ENCODE data around the gene TMEM184B.

The TMEM184B gene

DNA sequence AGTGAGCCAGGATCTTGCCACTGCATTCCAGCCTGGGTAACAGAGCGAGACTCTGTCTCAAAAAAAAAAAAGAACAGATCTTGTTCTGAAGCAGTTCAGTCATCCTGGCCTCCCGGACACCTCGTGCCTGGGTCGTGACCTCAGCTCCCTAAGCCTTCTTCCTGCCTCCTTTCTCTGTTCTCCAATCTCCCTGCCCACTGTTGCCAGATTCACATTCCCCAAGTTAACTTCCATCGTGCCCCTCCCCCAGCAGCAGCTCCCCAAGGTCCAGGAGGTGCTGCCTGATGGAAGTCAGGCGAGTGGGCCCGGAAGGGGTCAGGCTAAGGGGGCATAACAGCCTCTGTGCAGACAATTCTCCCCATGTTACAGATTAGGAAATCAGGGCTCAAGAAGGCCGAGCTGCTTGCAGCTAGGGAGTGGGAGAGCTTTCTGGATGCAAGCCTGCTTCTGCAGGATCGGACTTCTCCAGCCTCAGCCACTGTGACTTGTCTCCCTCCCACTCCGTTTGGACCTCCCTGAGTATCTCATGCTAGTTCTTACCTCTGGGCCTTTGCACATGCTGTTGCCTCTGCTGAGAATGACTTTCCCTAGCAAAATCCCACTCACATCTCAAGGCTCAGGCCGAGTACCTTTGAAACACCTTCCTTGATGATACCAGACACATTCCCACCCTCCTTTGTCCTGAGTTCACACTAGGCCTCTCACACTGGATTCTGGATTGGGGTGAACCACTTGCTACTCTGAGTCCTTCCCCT is 14.3 kb upstream of the TMEM184B start:
- H3K36me3 ChIP-seq = peaks cover 5% of the 10 kb centered on the region
- H3K9me3 ChIP-seq = no peaks in the 10 kb centered on the region
- no peaks in the 10 kb centered on the region for H3K27me3 ChIP-seq
- no peaks in the 10 kb centered on the region; the same call in 1 of the 2 replicates for H3K4me1 ChIP-seq
- DNase-seq = no peak
- H3K4me3 ChIP-seq (ENCODE audit: low read depth, low read length) = no peak overlapping the region
- no peak for TF ChIP-seq CTCF (IDR thresholded peaks at IDR 0.05; ENCODE audit: low read depth, low read length)

GRCh38 chr22:38285018-38285417 is 12.2 kb upstream of the TMEM184B start:
- Histone ChIP-seq H3K4me1 (no peaks in the 10 kb centered on the region), H3K27me3 (no peaks in the 10 kb centered on the region), H3K36me3 (no peaks in the 10 kb centered on the region), H3K4me3 (ENCODE audit: low read depth, low read length) (no peak overlapping the region), H3K9me3 (no peaks in the 10 kb centered on the region)
- no peak for DNase-seq
- no peak for TF ChIP-seq CTCF (IDR thresholded peaks at IDR 0.05; ENCODE audit: low read depth, low read length)

- no peak for TF ChIP-seq CTCF (IDR thresholded peaks at IDR 0.05; ENCODE audit: low read depth, low read length)
- H3K4me3 ChIP-seq (ENCODE audit: low read depth, low read length) = no peak overlapping the region
Observed at GRCh38 chr22:38284042-38284402, 11.2 kb upstream of the TMEM184B start.

GRCh38 chr22:38282397-38282796 is 9.6 kb upstream of the TMEM184B start:
- Histone ChIP-seq H3K36me3 (no peaks in the 10 kb centered on the region), H3K4me3 (ENCODE audit: low read depth, low read length) (no peak overlapping the region), H3K27me3 (no peaks in the 10 kb centered on the region), H3K9me3 (no peaks in the 10 kb centered on the region), H3K4me1 (no peaks in the 10 kb centered on the region)
- TF ChIP-seq CTCF (IDR thresholded peaks at IDR 0.05; ENCODE audit: low read depth, low read length) = no peak
- no peak for DNase-seq

More at GRCh38 chr22:38284042-38284402, 11.2 kb upstream of the TMEM184B start:
- DNase-seq = no peak
- Histone ChIP-seq H3K4me1 (no peaks in the 10 kb centered on the region), H3K27me3 (no peaks in the 10 kb centered on the region), H3K36me3 (no peaks in the 10 kb centered on the region), H3K9me3 (no peaks in the 10 kb centered on the region)

DNA sequence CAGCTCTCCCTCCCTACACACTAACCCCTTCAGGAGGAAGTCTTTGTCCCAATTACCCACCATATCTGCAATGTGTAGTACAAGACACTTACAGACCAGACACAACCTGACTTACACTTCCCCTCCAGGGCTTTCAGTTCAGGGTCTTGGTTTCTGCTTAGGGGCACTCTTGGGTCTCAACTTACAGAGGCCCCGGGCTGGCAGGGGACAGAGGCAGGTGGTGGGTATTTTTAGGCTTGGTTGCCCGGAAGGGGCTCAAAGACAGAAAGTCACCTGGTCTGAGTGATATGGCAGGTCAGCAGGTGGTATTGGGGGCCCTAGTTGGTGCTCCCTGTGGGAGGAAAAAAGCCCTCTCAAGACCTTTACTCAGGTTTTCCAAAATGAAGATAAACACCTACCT is 3.4 kb upstream of the TMEM184B start:
- Histone ChIP-seq H3K4me1 (peaks cover 7% of the 10 kb centered on the region), H3K36me3 (no peaks in the 10 kb centered on the region), H3K9me3 (no peaks in the 10 kb centered on the region), H3K27me3 (no peaks in the 10 kb centered on the region), H3K4me3 (ENCODE audit: low read depth, low read length) (no peak overlapping the region)
- DNase-seq = no peak
- TF ChIP-seq CTCF (IDR thresholded peaks at IDR 0.05; ENCODE audit: low read depth, low read length) = no peak

- H3K36me3 ChIP-seq = no peaks in the 10 kb centered on the region
- H3K4me3 ChIP-seq (ENCODE audit: low read depth, low read length) = peak overlapping the region; percentile 64
- no peaks in the 10 kb centered on the region for H3K9me3 ChIP-seq
- peaks cover 7% of the 10 kb centered on the region for H3K4me1 ChIP-seq
- no peak for DNase-seq
- TF ChIP-seq CTCF (IDR thresholded peaks at IDR 0.05; ENCODE audit: low read depth, low read length) = no peak
- no peaks in the 10 kb centered on the region for H3K27me3 ChIP-seq
Observed at GRCh38 chr22:38273135-38273826, 471 bp upstream of the TMEM184B start.

Measured in BE2C (cell line).